GM19328 (cell line): ENCODE results near the gene CBX2.
A peak's percentile ranks its signal among the peaks of the same experiment; 100 is the strongest.

Experiments
- ATAC-seq: cut with Tn5 transposase; IDR thresholded peaks from one replicate; pipeline ENCODE4 v1.9.1; 2021; ENCODE audit warnings: mild to moderate bottlenecking, moderate library complexity; ENCODE audit not compliant: unreplicated experiment

Gene CBX2

DNA sequence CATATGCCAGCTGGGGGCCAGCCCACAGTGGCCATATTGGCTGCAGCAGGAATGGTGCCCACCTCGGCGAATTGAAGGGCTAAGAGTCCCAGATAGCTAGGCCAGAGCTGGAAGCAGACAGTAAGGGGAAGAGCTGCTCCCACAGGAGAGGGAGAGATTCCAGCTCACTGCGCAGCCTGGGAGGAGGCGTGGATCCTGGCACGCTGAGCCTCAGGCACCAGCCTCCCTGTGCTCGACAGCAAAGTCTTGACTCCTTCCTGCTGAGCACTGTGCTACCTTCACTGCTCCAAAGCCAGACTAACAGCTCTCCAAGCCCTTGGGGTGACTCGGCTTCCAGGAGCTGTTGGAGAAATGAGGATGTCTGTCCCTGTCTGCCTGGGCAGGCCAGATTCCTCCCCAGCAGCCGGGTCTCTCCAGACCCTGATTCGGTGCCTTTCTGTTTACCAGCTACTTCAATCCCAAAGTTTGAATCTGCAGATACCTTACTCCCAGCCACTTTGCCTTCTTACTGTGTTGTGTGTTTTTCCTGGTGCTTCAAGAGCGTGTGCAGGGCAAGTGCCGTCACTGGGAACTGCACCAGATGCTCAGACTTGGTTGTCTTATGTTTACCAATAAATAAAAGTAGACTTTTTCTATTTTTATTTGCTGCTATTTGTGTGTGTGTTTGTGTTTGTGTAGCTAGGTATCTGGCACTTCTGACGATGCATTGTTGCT lies 9.1 kb downstream of the CBX2 start:
- no peak for ATAC-seq

GRCh38 chr17:79788455-79788854 lies 10.5 kb downstream of the CBX2 start:
- ATAC-seq, result no peak

DNA sequence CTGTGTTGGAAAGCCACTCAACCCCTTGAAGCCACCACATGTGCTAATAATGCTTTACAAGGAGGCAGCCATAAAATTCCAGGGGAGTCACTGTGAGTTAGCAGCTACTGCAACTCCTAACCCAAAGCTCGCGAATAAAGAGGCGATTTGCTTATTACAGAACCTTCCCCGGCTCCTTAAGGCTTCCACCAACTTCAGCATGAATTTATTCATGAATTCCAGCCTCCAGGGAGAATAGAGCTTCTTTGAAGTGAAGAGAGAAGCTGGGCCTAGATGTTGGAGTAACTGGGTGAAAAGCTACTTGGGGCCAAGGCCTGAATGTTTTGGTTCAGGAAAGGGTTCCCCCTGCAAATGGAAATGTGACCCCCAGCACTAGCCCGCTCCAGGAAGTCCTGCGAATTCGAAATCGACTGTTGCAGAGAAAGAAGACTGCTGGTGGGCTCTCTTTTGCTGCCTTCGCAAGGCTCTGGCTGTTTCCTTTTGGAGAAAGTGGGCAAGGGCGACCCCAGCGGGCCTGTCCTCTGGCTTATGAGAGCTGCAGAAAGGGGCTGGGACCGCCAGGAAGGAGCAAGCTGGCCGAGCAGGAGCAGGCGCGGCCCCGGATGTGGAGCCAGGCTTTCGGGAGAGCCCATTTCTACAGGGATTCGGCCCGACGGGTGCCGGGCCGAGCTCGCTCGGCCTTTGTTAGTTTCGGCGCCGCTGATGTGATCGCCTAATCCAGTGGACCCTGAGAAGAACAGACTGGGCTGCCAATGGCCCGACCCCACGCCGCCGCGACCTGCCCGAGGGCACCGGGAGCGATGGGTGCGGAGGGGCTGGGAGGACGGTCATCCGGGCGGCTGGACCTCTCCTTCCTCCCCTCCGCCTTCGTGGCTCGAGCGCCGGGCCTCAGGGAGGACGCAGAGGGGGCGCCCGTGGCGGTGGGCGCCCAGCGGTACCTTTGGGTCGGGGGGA lies 11.3 kb downstream of the CBX2 start:
- ATAC-seq, result no peak

DNA sequence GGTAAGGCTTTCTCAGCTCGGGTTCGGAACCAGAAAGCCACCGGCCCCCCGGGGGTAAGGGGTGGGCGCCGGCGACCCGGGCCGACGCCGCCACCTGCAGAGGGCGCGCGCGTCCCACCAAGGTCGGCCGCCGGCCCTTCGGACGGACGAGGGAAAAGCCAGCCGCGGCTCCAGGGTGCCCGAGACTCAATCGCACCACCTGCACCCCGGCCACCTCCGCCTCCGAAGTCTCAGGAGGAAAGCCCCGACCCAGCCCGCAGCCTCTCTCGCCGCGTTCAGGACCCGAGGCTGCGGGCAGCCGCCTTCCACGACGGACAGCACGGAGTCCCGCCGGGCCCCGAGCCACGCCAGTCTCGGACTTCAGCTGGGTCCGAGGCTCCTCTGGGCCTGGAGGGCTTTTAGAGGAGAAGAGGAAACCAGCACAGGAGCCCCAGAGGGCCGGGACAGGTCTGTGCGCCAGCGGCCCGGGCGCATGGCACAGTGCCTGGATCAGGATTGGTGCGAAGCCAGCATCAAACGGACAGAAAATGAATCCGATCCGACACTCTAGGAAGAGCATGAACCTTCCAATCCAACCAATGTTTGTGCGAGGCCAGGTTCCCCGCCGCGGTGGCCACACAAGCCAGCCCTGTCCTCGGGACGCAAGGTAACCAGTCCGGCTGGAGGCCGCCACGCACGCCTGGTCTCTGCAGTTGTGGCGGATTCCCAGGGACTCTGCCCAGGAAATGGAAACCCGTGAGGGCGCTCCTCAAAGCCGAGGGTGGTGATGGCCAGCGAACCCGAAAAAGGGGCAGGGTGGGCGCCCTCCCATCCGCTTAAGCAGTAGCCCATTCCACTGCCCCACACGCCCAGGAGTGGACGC lies 12.2 kb downstream of the CBX2 start:
- ATAC-seq, result no peak

- ATAC-seq, result no peak
These were observed 13.1 kb downstream of the CBX2 start for GRCh38 chr17:79790805-79791734.

DNA sequence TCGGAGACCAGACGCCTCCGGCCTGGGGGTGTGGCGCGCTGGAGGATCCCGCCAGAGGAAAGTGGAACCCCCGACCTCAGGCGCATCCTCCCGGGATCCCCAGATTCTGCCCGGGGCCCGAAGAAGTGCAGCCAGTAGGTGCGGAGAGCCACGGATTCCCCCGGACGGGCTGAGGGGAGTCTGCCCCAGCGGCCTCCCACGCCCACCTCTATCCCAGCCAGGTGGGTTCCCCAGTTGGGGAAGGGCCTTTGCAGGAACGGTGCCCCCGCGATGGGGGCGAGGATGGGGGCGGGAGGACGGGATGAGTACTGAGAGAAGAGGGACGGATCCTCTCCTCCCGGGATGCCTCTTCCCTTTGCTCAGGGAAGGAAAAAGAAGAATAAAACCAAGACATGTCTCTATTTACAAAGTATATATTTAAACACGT lies 13.8 kb downstream of the CBX2 start:
- ATAC-seq, result no peak

GRCh38 chr17:79792341-79792871 lies 14.5 kb downstream of the CBX2 start:
- ATAC-seq, result no peak

GRCh38 chr17:79792984-79793923 lies 15.3 kb downstream of the CBX2 start:
- ATAC-seq, result no peak

GRCh38 chr17:79793924-79794304 lies 16.0 kb downstream of the CBX2 start:
- no peak for ATAC-seq

- no peak for ATAC-seq
These were observed 16.9 kb downstream of the CBX2 start for GRCh38 chr17:79794659-79795511.

GRCh38 chr17:79795795-79796443 lies 18.0 kb downstream of the CBX2 start:
- ATAC-seq, result no peak

- no peak for ATAC-seq
These were observed 18.5 kb downstream of the CBX2 start for GRCh38 chr17:79796444-79796762.

- peak; percentile 90 for ATAC-seq
These were observed 19.0 kb downstream of the CBX2 start, which contains the start of gene CBX8 for GRCh38 chr17:79796763-79797491. CBX8 (minus strand) TSS chr17:79797077; CDS start chr17:79796998, 79 bp downstream.

- ATAC-seq, result no peak
These were observed 19.7 kb downstream of the CBX2 start for GRCh38 chr17:79797492-79798298.

GRCh38 chr17:79798299-79799173 lies 20.6 kb downstream of the CBX2 start:
- ATAC-seq, result no peak
